Keratinocyte (primary cell): ENCODE data around the gene CATSPER1. TPM values are rescaled to one million over a fixed set of nuclear protein-coding genes. Genes with fewer than 3 reads are reported as not detected.

ENCODE experiments used
- DNase-seq: peaks from one replicate; pipeline ENCODE4 v3.0.0-alpha.2; 2011; ENCODE audit warnings: low read depth, missing footprints, low spot score
- FAIRE-seq: peaks from 2 replicates; lab custom pipeline; 2011; peaks lifted over from hg19 to GRCh38; lab: Jason Lieb, UNC
- H2AFZ ChIP-seq: 2 replicates; pipeline ENCODE4 v1.6.0; 2012; ENCODE audit warnings: low read length, control low read depth, inconsistent platforms; ENCODE audit not compliant: control insufficient read depth
- H3K27ac ChIP-seq: 2 replicates; pipeline ENCODE4 v1.5.1; 2011; ENCODE audit warnings: low read length; ENCODE audit not compliant: control insufficient read depth, insufficient read depth
- H3K27me3 ChIP-seq: 3 replicates; pipeline ENCODE4 v1.6.0; 2011; ENCODE audit warnings: low read length; ENCODE audit not compliant: control insufficient read depth, insufficient read depth; ENCODE audit errors: extremely low read depth
- H3K36me3 ChIP-seq, 2 experiments: 2 replicates in 1 of 2; 3 replicates in 1 of 2; pipeline ENCODE4 v1.5.1; 2011; ENCODE audit warnings: low read length in 2 of 2, mild to moderate bottlenecking in 1 of 2; ENCODE audit not compliant: control insufficient read depth in 2 of 2, insufficient read depth in 2 of 2; ENCODE audit errors: extremely low read depth in 1 of 2
- H3K4me1 ChIP-seq: 3 replicates; pipeline ENCODE4 v1.5.1; 2011; ENCODE audit warnings: low read length; ENCODE audit not compliant: control insufficient read depth, insufficient read depth; ENCODE audit errors: extremely low read depth
- H3K4me2 ChIP-seq: 3 replicates; pipeline ENCODE4 v1.6.0; 2011; ENCODE audit warnings: low read depth, low read length; ENCODE audit not compliant: control insufficient read depth, insufficient read depth; ENCODE audit errors: extremely low read depth
- H3K4me3 ChIP-seq, 3 experiments: fragments of 200-600 bp in 1 of 3; sonication (generic) in 1 of 3; 2 replicates in 2 of 3; 3 replicates in 1 of 3; pipeline ENCODE4 v1.5.1; 2011 to 2016; ENCODE audit warnings: low read length in 3 of 3, mild to moderate bottlenecking in 3 of 3, control low read depth in 2 of 3, inconsistent platforms in 1 of 3, low read depth in 1 of 3, mixed read lengths in 1 of 3, mixed run types in 1 of 3, moderate library complexity in 1 of 3; ENCODE audit not compliant: control insufficient read depth in 2 of 3, insufficient read depth in 2 of 3; ENCODE audit errors: extremely low read depth in 1 of 3
- H3K79me2 ChIP-seq: 2 replicates; pipeline ENCODE4 v1.6.0; 2012; ENCODE audit warnings: low read length; ENCODE audit not compliant: control insufficient read depth, insufficient read depth
- H3K9ac ChIP-seq: 3 replicates; pipeline ENCODE4 v1.6.0; 2011; ENCODE audit warnings: low read length; ENCODE audit not compliant: control insufficient read depth, insufficient read depth; ENCODE audit errors: extremely low read depth
- H3K9me1 ChIP-seq: 3 replicates; pipeline ENCODE4 v1.6.0; 2011; ENCODE audit warnings: low read length; ENCODE audit not compliant: control insufficient read depth, insufficient read depth; ENCODE audit errors: extremely low read depth
- H3K9me3 ChIP-seq: 2 replicates; pipeline ENCODE4 v1.5.1; 2012; ENCODE audit warnings: low read depth, low read length; ENCODE audit not compliant: control insufficient read depth
- H4K20me1 ChIP-seq: 3 replicates; pipeline ENCODE4 v1.6.0; 2011; ENCODE audit warnings: low read length; ENCODE audit not compliant: control insufficient read depth, insufficient read depth; ENCODE audit errors: extremely low read depth
- CTCF ChIP-seq, 3 experiments: IDR thresholded peaks in 1 of 3; conservative IDR thresholded peaks in 1 of 3; optimal IDR thresholded peaks in 1 of 3; 2 replicates in 2 of 3; 3 replicates in 1 of 3; pipeline versions ENCODE3 to v1.5.1; 2011; ENCODE audit warnings: low read length in 3 of 3, mild to moderate bottlenecking in 3 of 3, moderate library complexity in 2 of 3, control low read depth in 1 of 3, inconsistent platforms in 1 of 3; ENCODE audit not compliant: insufficient read depth in 2 of 3; ENCODE audit errors: extremely low read depth in 1 of 3
- EZH2 ChIP-seq: IDR thresholded peaks from one replicate; pipeline ENCODE4 v1.6.1; 2012; ENCODE audit warnings: inconsistent platforms, mild to moderate bottlenecking, low read length, moderate library complexity
- dilution Hi-C: fragments of 300-500 bp; cut with MboI; formaldehyde crosslinking; loops from one replicate; pipeline ENCODE4 v1.7.0; 2020; ENCODE audit warnings: low sequenced_read_pairs; ENCODE audit not compliant: extremely low pct_ligation_motif_present
- polyA plus RNA-seq, 5 experiments: library from polyadenylated mRNA; depleted of rRNA in 3 of 5; stranded (reverse) in 3 of 5; stranded (forward) in 1 of 5; unstranded in 1 of 5; fragments of >200 nt; gene quantifications; 1 replicate in 1 of 5; 2 replicates in 3 of 5; 3 replicates in 1 of 5; pipeline versions ENCODE4 v1.2.1 to v1.2.3, GENCODE V29; 2011 to 2012; ENCODE audit warnings: missing spikeins in 2 of 5, low read depth in 1 of 5, low replicate concordance in 1 of 5

The CATSPER1 gene
- polyA plus RNA-seq, 1 donor (not counting 4 experiments of a cell fraction or from before 2014, with no cell fraction given), result not detected

GRCh38 chr11:65992056-65992455, 34.2 kb downstream of the CATSPER1 start:
- DNase-seq, result no peak
- TF ChIP-seq CTCF (optimal IDR thresholded peaks at IDR 0.05 in 1 of 3, IDR thresholded peaks at IDR 0.05 in 1 of 3, conservative IDR thresholded peaks at IDR 0.05 in 1 of 3; ENCODE audit: extremely low read depth in 1 of 3, insufficient read depth in 2 of 3, low read length in 3 of 3), result no peak
- no peak for TF ChIP-seq EZH2
- Histone ChIP-seq H3K4me2 (no peak overlapping the region), H3K4me3 (no peak overlapping the region), H3K27me3 (no peaks in the 10 kb centered on the region), H3K9me3 (no peaks in the 10 kb centered on the region), H3K9ac (no peak overlapping the region), H2AFZ (no peak overlapping the region), H3K36me3 (peaks cover 7 to 10% of the 10 kb centered on the region in 2 experiments), H3K27ac (no peak overlapping the region), H3K9me1 (no peaks in the 10 kb centered on the region), H4K20me1 (no peaks in the 10 kb centered on the region), H3K79me2 (no peaks in the 10 kb centered on the region), H3K4me1 (no peaks in the 10 kb centered on the region)
- FAIRE-seq, result no peak
- dilution Hi-C loops, result no loop called here

- Histone ChIP-seq H3K4me2 (no peak overlapping the region), H3K27me3 (no peaks in the 10 kb centered on the region), H3K9ac (no peak overlapping the region), H3K9me3 (no peaks in the 10 kb centered on the region), H3K36me3 (peaks cover 4 to 5% of the 10 kb centered on the region in 2 experiments), H3K9me1 (no peaks in the 10 kb centered on the region), H2AFZ (no peak overlapping the region), H3K4me1 (no peaks in the 10 kb centered on the region), H3K79me2 (no peaks in the 10 kb centered on the region), H3K4me3 (no peak overlapping the region), H3K27ac (no peak overlapping the region), H4K20me1 (no peaks in the 10 kb centered on the region)
- DNase-seq (peak; percentile 92), FAIRE-seq (peak; percentile 99)
- dilution Hi-C loops, result no loop called here
- TF ChIP-seq EZH2 (no peak), CTCF (optimal IDR thresholded peaks at IDR 0.05 in 1 of 3, IDR thresholded peaks at IDR 0.05 in 1 of 3, conservative IDR thresholded peaks at IDR 0.05 in 1 of 3; ENCODE audit: extremely low read depth in 1 of 3, insufficient read depth in 2 of 3, low read length in 3 of 3) (peak; percentile 93 to 99 (median 98))
Measured at GRCh38 chr11:65988791-65989592, 37.3 kb downstream of the CATSPER1 start.
